GM19372 (cell line): Measurements from ENCODE around the gene SMIM23.

Source experiments
- ATAC-seq: cut with Tn5 transposase; IDR thresholded peaks from one replicate; pipeline ENCODE4 v1.9.1; 2021; ENCODE audit warnings: mild to moderate bottlenecking, low read depth, moderate library complexity; ENCODE audit not compliant: unreplicated experiment

SMIM23 gene

GRCh38 chr5:171785517-171785916 lies at the start of gene SMIM23:
SMIM23 (plus strand) TSS chr5:171785817; CDS start chr5:171785872, 55 bp downstream.
- ATAC-seq, result no peak

- ATAC-seq, result no peak
Measured at GRCh38 chr5:171736976-171737891, 48.4 kb upstream of the SMIM23 start.

- ATAC-seq, result no peak
Measured at GRCh38 chr5:171738501-171738900, 47.1 kb upstream of the SMIM23 start.

- ATAC-seq, result no peak
Measured at GRCh38 chr5:171739271-171739670, 46.3 kb upstream of the SMIM23 start.

- ATAC-seq, result no peak
Measured at GRCh38 chr5:171743436-171744076, 42.1 kb upstream of the SMIM23 start.

GRCh38 chr5:171744264-171744663 lies 41.4 kb upstream of the SMIM23 start:
- ATAC-seq, result no peak

- ATAC-seq, result no peak
Measured at GRCh38 chr5:171744882-171745281, 40.7 kb upstream of the SMIM23 start.

- ATAC-seq, result no peak
Measured at GRCh38 chr5:171745602-171746001, 40.0 kb upstream of the SMIM23 start.

- ATAC-seq, result no peak
Measured at GRCh38 chr5:171747061-171747859, 38.4 kb upstream of the SMIM23 start.

- no peak for ATAC-seq
Measured at GRCh38 chr5:171748720-171749119, 36.9 kb upstream of the SMIM23 start.

GRCh38 chr5:171749365-171749764 lies 36.3 kb upstream of the SMIM23 start:
- ATAC-seq, result no peak

GRCh38 chr5:171750311-171750788 lies 35.3 kb upstream of the SMIM23 start:
- ATAC-seq, result no peak

- ATAC-seq, result no peak
Measured at GRCh38 chr5:171755354-171755821, 30.2 kb upstream of the SMIM23 start.

- no peak for ATAC-seq
Measured at GRCh38 chr5:171757853-171758535, 27.6 kb upstream of the SMIM23 start.

- ATAC-seq, result no peak
Measured at GRCh38 chr5:171759777-171760176, 25.8 kb upstream of the SMIM23 start.

GRCh38 chr5:171762021-171762608 lies 23.5 kb upstream of the SMIM23 start:
- no peak for ATAC-seq

GRCh38 chr5:171762903-171763302 lies 22.7 kb upstream of the SMIM23 start:
- ATAC-seq, result no peak

- no peak for ATAC-seq
Measured at GRCh38 chr5:171764265-171764664, 21.4 kb upstream of the SMIM23 start.

GRCh38 chr5:171766875-171767274 lies 18.7 kb upstream of the SMIM23 start:
- ATAC-seq, result no peak

GRCh38 chr5:171770153-171770552 lies 15.5 kb upstream of the SMIM23 start:
- ATAC-seq, result no peak
